ENCODE measurements around the gene ARSI.

GRCh38 chr5:150322202-150322601 lies 19.5 kb upstream of the ARSI start:
- TF ChIP-seq CTCF (CRISPR knock-in tag; IDR thresholded peaks at IDR 0.05) = no peak
- TF ChIP-seq ZNF274 (CRISPR knock-in tag; IDR thresholded peaks at IDR 0.05) = no peak
- TF ChIP-seq FOSL1 (CRISPR knock-in tag; IDR thresholded peaks at IDR 0.05; ENCODE audit: borderline replicate concordance) = no peak
- no peak for TF ChIP-seq EP300 (IDR thresholded peaks at IDR 0.05; ENCODE audit: low read depth in 2 of 2, low read length in 2 of 2)
- TF ChIP-seq EP300 (CRISPR knock-in tag; IDR thresholded peaks at IDR 0.05; ENCODE audit: borderline replicate concordance) = no peak
